HEK293 (cell line): Measurements from ENCODE around the gene EIF4EBP2.

Source experiments
- ATF2 ChIP-seq: fragments of 450-650 bp; formaldehyde crosslinking; IDR thresholded peaks from 2 replicates; pipeline ENCODE4 v1.5.1; 2016; ENCODE audit warnings: missing biosample characterization, missing genetic modification characterization, low read depth
- HIC1 ChIP-seq: fragments of 450-650 bp; formaldehyde crosslinking; IDR thresholded peaks from 2 replicates; pipeline ENCODE4 v1.5.1; 2016; ENCODE audit warnings: missing biosample characterization, missing genetic modification characterization
- INSM2 ChIP-seq: fragments of 450-650 bp; formaldehyde crosslinking; IDR thresholded peaks from 2 replicates; pipeline ENCODE4 v1.5.1; 2016; ENCODE audit warnings: missing biosample characterization, missing genetic modification characterization
- KLF10 ChIP-seq: fragments of 450-650 bp; IDR thresholded peaks from 2 replicates; pipeline ENCODE4 v1.5.1; 2018; ENCODE audit warnings: missing biosample characterization, mild to moderate bottlenecking, missing genetic modification characterization
- KLF16 ChIP-seq: fragments of 450-650 bp; formaldehyde crosslinking; IDR thresholded peaks from 2 replicates; pipeline ENCODE4 v1.5.1; 2017; ENCODE audit warnings: missing biosample characterization, missing genetic modification characterization
- KLF9 ChIP-seq: fragments of 450-650 bp; formaldehyde crosslinking; IDR thresholded peaks from 2 replicates; pipeline ENCODE4 v1.5.1; 2016; ENCODE audit warnings: missing biosample characterization, missing genetic modification characterization, low read depth
- PRDM4 ChIP-seq: fragments of 450-650 bp; formaldehyde crosslinking; IDR thresholded peaks from 2 replicates; pipeline ENCODE4 v1.5.1; 2017; ENCODE audit warnings: missing biosample characterization, missing genetic modification characterization
- SP2 ChIP-seq: fragments of 450-650 bp; formaldehyde crosslinking; IDR thresholded peaks from 2 replicates; pipeline ENCODE4 v1.5.1; 2016; ENCODE audit warnings: missing biosample characterization, missing genetic modification characterization
- ZBTB10 ChIP-seq: fragments of 450-650 bp; formaldehyde crosslinking; IDR thresholded peaks from 2 replicates; pipeline ENCODE4 v1.5.1; 2016; ENCODE audit warnings: missing biosample characterization, missing genetic modification characterization
- ZBTB17 ChIP-seq: fragments of 450-650 bp; formaldehyde crosslinking; IDR thresholded peaks from 2 replicates; pipeline ENCODE4 v1.5.1; 2016; ENCODE audit warnings: missing biosample characterization, missing genetic modification characterization
- ZBTB21 ChIP-seq: fragments of 450-650 bp; formaldehyde crosslinking; IDR thresholded peaks from 2 replicates; pipeline ENCODE4 v1.5.1; 2017; ENCODE audit warnings: missing biosample characterization, missing genetic modification characterization
- ZEB2 ChIP-seq: fragments of 450-650 bp; formaldehyde crosslinking; IDR thresholded peaks from 2 replicates; pipeline ENCODE4 v1.5.1; 2016; ENCODE audit warnings: missing biosample characterization, missing genetic modification characterization
- ZFP69B ChIP-seq: fragments of 450-650 bp; formaldehyde crosslinking; IDR thresholded peaks from 2 replicates; pipeline ENCODE4 v1.5.1; 2016; ENCODE audit warnings: missing biosample characterization, missing genetic modification characterization
- ZNF133 ChIP-seq: fragments of 450-650 bp; formaldehyde crosslinking; IDR thresholded peaks from 2 replicates; pipeline ENCODE4 v1.5.1; 2016; ENCODE audit warnings: missing biosample characterization, missing genetic modification characterization
- ZNF18 ChIP-seq: fragments of 450-650 bp; formaldehyde crosslinking; IDR thresholded peaks from 2 replicates; pipeline ENCODE4 v1.5.1; 2016; ENCODE audit warnings: missing biosample characterization, missing genetic modification characterization
- ZNF292 ChIP-seq: fragments of 450-650 bp; formaldehyde crosslinking; IDR thresholded peaks from 2 replicates; pipeline ENCODE4 v1.5.1; 2016; ENCODE audit warnings: low read depth, missing biosample characterization, missing genetic modification characterization, borderline replicate concordance
- ZNF449 ChIP-seq: fragments of 450-650 bp; formaldehyde crosslinking; IDR thresholded peaks from 2 replicates; pipeline ENCODE4 v1.5.1; 2017; ENCODE audit warnings: missing biosample characterization, mild to moderate bottlenecking, missing genetic modification characterization, moderate library complexity
- ZNF555 ChIP-seq: fragments of 450-650 bp; formaldehyde crosslinking; conservative IDR thresholded peaks from 2 replicates; pipeline ENCODE4 v1.5.1; 2017; ENCODE audit warnings: missing biosample characterization, mild to moderate bottlenecking, missing genetic modification characterization, inconsistent platforms
- ZNF600 ChIP-seq: fragments of 450-650 bp; formaldehyde crosslinking; IDR thresholded peaks from 2 replicates; pipeline ENCODE4 v1.5.1; 2016; ENCODE audit warnings: missing biosample characterization, missing genetic modification characterization
- ZNF626 ChIP-seq: fragments of 450-650 bp; sonication (Bioruptor Pico); formaldehyde crosslinking; IDR thresholded peaks from 2 replicates; pipeline ENCODE4 v1.5.1; 2018; ENCODE audit warnings: missing biosample characterization, missing genetic modification characterization, inconsistent platforms
- ZNF645 ChIP-seq: fragments of 450-650 bp; formaldehyde crosslinking; IDR thresholded peaks from 2 replicates; pipeline ENCODE4; 2016; ENCODE audit warnings: missing biosample characterization, missing genetic modification characterization
- ZNF660 ChIP-seq: fragments of 450-650 bp; IDR thresholded peaks from 2 replicates; pipeline ENCODE4 v1.5.1; 2018; ENCODE audit warnings: missing biosample characterization, mild to moderate bottlenecking, missing genetic modification characterization
- ZNF670 ChIP-seq: fragments of 450-650 bp; formaldehyde crosslinking; IDR thresholded peaks from 2 replicates; pipeline ENCODE4 v1.5.1; 2016; ENCODE audit warnings: missing biosample characterization, missing genetic modification characterization, low read depth
- ZNF791 ChIP-seq: fragments of 450-650 bp; formaldehyde crosslinking; IDR thresholded peaks from 2 replicates; pipeline ENCODE4 v1.5.1; 2016; ENCODE audit warnings: missing biosample characterization, missing genetic modification characterization
- ZNF843 ChIP-seq: fragments of 450-650 bp; formaldehyde crosslinking; IDR thresholded peaks from 2 replicates; pipeline ENCODE4 v1.5.1; 2016; ENCODE audit warnings: missing biosample characterization, missing genetic modification characterization

The EIF4EBP2 gene

GRCh38 chr10:70378122-70378521 lies 25.8 kb upstream of the EIF4EBP2 start (continued):
- TF ChIP-seq ZNF843 (tag by site-specific recombination) (peak; percentile 74), ZNF791 (tag by site-specific recombination) (no peak), KLF10 (tag by site-specific recombination) (peak; percentile 73), PRDM4 (tag by site-specific recombination) (no peak), HIC1 (tag by site-specific recombination) (peak; percentile 90), ZNF670 (tag by site-specific recombination) (no peak), INSM2 (tag by site-specific recombination) (0 out of 2 replicates have a peak, but pooled peaks have one; percentile 44), ZBTB17 (tag by site-specific recombination) (peak; percentile 72), ZNF133 (no peak), ZBTB10 (tag by site-specific recombination) (no peak), ZEB2 (peak; percentile 92), KLF9 (tag by site-specific recombination) (no peak), ZBTB21 (tag by site-specific recombination) (peak; percentile 39; the same call in 1 of the 2 replicates), ZNF626 (tag by site-specific recombination) (no peak), ZNF18 (tag by site-specific recombination) (no peak), ZNF600 (tag by site-specific recombination) (peak; percentile 79), SP2 (tag by site-specific recombination) (peak; percentile 38; the same call in 1 of the 2 replicates), ZNF660 (tag by site-specific recombination) (0 out of 2 replicates have a peak, but pooled peaks have one; percentile 32), ZNF555 (tag by site-specific recombination) (no peak), ZFP69B (tag by site-specific recombination) (0 out of 2 replicates have a peak, but pooled peaks have one; percentile 24), ZNF449 (tag by site-specific recombination) (peak; percentile 49; the same call in 1 of the 2 replicates), ZNF292 (tag by site-specific recombination) (no peak), ZNF645 (tag by site-specific recombination) (no peak), ATF2 (tag by site-specific recombination) (0 out of 2 replicates have a peak, but pooled peaks have one; percentile 33), KLF16 (no peak)
